GM21423 (cell line): ENCODE results near the gene PLOD3.

ENCODE experiments used
- ATAC-seq: cut with Tn5 transposase; IDR thresholded peaks from one replicate; pipeline ENCODE4 v1.9.1; 2021; ENCODE audit warnings: mild to moderate bottlenecking, moderate library complexity; ENCODE audit not compliant: unreplicated experiment

Gene PLOD3

DNA sequence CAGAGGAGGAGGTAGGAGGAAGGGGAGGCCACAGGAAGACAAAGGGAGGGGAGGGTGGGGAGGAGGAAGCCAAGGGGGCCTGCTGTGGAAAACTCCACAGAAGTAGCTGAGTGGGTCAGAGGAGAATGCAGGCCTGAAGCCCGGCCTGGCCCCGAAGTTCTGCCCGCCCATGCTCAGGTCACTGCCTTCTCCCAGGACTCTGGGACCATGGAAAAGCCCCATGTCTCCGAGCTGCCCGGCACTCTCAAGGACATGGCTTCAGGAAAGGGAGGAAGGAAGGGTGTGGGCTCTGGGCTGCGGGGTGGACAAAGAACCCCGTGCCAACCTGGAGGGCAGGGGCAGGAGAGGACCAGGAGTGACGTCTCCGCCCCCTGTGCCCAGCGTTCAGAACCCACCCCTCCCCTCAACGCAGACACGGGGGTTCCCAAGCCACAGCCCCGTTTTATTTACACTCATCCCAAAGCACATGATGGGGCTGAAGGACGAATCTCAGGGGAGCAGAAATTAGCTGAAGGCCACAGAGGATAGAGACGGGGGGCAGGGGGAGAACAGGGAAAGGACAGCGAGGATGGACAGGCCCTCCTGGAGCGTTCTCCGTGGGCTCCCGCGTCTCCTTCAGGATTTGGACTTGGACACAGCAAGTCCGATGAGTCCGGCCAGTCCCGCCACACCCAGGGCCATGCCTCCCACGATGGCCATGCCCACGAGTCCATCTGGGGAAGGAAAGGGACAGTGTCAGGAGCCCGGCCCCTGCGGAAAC, 22.0 kb upstream of the PLOD3 start:
- ATAC-seq = no peak

DNA sequence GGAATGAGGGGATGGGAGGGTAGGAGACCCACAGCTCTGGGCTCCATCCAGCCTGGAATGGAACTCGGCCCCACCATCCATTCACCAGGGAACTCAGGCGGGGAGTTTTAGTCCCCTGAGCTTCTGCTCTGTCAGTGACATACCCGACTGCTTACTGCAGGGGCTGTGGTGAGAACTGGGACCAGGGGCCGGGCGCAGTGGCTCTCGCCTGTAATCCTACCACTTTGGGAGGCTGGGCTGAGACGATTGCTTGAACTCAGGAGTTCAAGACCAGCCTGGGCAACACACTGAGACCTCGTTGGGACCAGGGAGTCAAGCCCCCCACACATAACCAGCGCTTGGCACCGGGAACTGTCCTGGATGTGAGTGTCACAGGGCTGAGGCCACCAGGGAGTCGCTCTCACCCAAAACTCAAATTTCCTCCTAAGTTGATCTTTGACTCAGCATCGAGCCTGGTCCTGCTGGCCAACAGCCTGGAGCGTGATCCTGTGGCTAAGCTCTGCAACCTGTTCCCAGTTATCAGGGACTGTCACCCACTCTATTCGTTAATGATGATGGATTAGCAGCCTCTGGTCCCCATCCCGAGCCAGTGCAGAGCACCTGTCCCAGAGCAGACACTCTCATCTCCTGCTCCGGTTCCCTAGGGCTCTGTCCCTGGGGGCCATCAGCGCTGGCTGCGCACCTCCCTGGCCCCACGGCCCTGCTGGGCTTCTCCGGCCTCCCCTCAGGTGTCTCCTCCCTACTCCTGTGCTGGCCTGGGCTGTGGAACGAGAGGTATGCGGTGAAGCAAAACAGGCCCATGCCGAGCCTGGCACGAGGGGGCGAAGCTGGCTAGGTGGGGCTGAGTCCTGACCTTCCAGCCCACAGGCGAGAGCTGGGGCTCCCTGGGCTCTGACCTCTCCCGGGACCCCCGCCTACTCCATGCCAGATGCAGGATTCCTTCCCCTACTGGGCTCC, 21.1 kb upstream of the PLOD3 start:
- ATAC-seq = no peak

DNA sequence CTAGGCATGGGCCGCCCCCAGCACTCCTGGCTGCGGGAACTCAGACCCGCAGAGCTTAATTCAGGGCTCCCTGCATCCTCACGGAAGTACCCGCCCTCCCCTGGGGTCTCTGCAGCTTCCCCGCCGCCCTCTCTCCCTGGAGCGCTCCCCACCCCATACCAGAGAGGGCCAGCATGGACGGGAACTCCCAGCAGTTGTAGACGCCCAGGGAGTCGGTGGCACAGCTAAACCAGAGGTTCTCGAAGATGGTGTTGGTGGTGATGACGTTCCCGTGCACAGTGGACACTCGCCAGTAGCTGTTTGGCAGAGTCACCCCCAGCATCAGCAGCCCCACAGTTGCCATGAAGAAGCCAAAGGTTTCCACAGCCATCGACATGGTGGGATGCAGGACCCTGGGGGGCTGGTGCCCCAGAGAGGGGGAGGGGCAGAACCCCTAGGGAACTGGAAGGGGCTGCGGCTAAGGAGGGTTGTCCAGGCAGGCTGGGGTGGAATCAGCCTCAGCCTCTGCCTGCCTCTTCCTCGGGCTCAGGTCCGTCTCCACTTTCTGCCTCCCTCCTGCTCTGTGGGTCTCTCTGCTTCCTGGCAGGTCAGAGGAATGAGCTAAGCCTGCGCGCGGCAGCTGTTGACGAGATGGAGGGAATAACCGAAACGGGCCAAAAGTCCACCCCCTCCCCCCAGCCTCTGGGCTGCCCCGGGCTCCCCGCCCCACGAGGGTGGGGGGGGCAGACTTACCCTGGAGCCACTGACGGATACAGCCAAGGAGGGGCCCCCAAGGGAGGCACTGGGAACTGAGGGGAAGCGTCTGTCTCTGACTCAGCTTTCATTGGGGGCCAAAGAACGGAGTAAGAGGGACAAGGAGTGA, 20.1 kb upstream of the PLOD3 start, which contains the start of gene CLDN15:
Gene CLDN15 (minus strand): TSS at position 597 of the 862 bp plus-strand sequence. CDS start 221 bp downstream, at position 376.
- ATAC-seq = no peak

DNA sequence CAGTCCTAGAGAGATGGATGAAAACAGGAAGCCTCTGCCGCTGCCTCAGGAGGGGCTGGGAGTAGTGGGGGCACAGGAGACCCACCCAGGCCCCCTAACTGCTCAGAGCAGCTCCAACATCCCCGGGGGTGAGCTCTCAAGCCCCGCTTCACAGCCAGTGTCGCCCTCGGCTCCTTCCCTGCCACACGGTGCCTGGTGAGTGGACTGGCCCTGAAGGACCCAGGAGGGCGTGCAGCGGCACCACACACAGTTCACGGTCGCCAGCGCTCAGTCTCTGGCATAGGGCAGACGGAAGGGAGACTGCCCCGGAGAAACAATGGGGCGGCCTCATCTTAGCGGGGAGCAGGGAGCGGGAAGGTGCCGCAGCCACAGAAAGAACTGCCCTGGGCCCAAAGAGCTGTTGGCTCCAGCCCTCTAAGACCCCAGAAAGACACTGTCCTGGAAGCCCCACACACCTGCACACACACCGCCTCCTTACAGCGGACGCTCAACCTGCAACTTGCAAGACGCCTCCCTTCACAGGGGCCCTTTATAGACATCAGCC, 19.0 kb upstream of the PLOD3 start:
- no peak for ATAC-seq

DNA sequence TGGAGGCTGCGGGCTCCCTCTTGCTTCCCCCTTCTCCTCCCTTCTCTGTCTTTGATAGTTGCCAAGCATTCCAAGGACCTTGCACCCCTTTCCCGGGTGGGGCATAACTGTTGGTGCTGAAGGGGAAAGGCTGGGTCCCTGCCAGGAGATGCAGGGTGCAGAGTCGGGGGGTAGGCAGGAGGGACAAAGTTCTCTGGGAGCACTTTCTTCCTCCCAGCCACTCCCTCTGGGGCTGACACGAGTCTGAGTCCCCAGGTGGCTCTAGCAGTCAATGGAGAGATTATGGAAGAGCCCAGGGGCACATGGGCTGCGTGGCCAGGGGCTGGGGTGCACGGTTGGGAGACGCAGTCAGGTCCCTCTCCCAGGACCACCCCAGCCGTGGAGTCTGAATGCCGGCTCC, 18.1 kb upstream of the PLOD3 start:
- no peak for ATAC-seq

DNA sequence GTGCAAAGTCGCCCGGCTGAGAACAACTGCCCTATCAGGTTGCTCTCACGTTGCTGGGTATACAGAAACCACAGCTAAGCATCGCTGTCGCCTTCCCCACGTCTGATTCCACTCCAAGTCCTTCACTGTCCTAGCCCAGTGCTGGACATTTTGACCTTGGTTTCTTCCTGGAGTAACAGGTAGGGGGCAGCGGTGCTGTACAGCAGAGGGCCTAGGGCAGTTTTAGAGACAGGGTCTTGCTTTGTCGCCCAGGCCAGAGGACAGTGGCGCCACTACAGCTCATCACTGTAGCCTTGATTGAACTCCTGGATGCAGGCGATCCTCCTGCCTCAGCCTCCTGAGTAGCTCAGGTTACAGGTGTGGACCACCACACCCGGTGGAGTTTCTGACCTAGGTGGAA, 17.7 kb upstream of the PLOD3 start:
- ATAC-seq = no peak

DNA sequence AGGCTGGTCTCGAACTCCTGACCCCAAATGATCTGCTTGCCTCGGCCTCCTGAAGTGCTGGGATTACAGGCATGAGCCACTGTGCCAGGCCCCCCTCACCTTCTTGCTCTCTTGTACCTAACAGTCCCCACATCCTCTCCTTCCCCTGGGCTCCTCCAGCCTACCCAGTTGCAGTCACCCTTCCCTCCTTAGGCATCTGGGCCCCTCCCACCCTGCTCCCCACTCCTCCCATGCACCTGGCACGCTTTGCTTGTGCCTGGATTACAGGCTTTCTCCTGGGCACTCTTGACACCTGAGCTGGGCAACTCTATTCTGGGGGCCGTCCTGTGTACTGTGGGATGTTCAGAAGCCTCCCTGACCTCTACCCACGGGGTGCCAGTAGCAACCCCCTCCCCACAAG, 17.3 kb upstream of the PLOD3 start:
- no peak for ATAC-seq

DNA sequence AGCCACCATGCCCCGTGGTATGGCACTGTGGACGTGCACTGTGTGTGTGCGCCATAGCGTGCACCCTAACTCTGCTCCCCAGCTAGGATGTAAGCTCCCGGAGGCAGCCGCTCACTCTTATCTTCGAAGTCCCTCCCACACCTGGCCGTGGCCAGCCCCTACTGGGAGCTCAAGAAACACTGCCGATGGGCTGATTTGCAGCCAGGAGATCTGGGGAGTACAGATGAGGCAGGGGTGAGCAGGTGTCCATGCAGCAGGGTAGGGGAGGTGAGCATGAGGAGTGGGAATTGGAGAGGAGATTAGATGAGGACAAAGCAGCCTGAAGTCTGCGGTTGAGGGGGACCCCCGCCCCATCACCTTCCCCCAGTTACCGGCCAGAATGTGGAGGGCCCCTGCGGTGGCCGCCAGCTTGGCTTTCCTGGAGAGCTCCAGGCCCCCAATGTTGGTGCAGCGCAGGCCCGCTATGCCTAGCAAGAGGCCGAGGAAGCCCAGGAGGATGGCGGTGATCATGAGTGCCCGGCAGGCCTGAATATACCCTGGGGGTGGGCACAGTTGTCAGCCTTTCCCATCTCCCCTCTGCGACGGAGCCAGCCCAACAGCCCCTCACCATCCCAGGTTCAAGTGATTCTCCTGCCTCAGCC, 16.6 kb upstream of the PLOD3 start:
- ATAC-seq = no peak

DNA sequence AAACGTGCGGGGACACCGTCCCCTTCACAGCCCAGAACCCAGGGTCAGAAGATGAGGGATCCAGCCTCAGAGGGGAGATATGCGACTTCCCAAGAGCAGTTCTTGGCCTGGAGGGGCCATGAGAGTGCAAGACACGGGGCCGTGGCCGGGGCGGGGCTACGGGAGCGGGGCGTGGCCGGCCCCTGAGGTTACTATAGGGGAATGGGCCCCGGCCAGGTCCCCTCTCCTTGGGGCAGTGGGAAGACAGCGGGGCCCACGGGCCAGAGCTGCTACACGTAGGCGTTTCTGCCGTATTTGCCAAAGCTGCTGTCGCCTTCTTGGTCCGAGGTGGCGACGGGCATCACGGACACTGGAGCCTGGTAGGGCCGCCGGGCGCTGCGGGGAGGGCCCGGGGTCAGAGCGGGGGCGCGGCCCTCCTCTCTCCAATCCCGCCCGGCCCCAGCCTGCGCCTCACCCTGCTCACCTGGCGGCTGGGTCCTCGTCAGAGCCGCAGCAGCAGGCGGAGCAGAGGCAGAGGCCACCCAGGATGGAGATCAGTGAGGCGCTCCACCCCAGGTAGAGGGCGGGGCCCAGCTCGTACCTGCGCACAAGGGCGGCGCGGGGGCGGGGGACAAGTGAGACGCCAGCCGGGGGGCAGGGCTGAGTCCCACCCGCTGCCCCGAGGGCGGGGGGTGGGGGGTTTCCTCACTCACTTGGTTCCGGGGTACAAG, 14.9 kb upstream of the PLOD3 start:
- ATAC-seq = no peak

DNA sequence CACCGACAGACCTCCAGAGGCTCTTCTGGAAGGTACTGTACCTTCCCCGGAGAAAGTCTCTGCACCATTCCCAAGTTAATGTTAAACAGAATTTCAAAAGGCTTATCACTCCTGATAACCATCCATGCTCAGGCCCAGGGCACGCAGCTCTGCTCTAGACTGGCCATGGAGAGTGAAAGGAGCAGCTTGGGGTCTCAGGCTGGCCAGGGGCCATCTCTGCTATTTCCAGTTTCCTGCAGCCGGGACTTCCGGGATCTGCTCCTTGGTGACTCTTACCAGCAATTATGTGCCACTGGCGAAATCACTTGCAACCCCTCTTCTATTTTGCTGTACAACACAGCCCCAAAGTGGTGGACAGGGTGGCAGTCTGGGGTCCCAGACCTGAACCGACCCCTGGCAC, 14.3 kb upstream of the PLOD3 start:
- no peak for ATAC-seq

DNA sequence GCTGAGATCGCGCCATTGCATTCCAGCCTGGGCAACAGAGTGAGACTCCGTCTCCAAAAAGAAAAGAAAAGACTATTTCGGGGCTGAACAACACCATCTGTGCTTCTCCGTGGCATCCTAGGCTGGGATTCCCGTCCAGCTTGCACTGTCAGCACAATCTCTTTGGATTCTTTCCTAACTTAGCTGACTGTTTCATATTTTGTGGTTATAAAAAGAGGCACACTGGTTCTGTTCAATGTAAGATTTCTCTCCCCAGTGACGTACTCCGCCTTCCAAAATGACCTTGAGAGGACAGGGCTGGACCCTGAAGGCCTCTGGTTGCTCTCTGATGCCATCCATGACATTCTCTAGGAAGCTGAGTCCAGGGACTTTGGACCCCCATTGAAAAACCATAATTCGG, 9.3 kb upstream of the PLOD3 start:
- ATAC-seq = no peak

DNA sequence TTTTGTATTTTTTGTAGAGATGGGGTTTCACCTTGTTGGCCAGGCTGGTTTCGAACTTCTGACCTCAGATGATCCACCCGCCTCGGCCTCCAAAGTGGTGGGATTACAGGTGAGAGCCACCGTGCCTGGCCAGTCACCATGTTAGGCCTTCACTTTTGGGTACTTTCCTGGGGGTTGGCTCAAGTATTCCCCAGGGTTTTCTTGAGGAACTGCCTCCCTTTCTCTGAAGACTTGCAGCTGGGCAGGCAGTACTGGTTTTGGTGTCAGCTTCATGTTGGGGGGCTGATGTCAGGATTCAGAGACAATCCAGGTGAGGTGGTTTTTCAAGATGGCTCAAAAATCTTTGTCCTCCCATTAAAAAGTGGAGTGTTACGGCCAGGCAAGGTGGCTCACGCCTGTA, 8.3 kb upstream of the PLOD3 start:
- ATAC-seq = no peak

DNA sequence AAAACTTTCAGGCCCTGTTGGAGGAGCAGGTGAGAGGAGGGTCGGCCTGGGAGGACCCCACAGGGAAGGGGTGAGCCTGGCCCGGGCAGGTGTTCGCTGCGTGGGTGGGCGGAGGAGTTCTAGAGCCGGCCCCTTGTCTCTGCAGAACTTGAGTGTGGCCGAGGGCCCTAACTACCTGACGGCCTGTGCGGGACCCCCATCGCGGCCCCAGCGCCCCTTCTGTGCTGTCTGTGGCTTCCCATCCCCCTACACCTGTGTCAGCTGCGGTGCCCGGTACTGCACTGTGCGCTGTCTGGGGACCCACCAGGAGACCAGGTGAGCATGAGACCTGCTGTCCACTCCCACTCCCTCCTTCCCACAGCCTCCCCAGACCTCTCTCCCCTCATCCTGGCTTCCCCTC, 6.1 kb upstream of the PLOD3 start:
- no peak for ATAC-seq

DNA sequence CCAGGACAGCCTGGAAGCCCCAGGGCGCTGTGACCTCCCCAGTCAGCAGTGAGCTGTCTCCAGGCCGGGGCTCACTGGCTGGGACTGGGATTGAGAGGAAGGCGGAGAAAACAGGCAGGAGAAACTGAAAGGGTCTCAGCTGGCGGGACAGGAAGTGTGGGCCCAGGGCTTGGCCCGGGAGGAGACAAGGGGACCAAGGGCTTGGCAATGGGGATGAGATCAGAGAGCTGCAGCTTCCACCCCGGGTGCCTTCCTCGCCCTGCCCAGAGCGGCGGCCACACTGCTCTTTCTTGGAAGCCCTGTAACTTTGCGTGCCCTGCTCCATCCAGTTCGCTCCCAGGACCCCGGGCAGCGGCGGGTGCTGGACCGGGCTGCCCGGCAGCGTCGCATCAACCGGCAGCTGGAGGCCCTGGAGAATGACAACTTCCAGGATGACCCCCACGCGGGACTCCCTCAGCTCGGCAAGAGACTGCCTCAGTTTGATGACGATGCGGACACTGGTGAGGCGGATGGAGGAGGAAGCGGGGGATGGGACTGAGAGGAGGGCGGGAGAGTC, 5.0 kb upstream of the PLOD3 start:
- no peak for ATAC-seq

DNA sequence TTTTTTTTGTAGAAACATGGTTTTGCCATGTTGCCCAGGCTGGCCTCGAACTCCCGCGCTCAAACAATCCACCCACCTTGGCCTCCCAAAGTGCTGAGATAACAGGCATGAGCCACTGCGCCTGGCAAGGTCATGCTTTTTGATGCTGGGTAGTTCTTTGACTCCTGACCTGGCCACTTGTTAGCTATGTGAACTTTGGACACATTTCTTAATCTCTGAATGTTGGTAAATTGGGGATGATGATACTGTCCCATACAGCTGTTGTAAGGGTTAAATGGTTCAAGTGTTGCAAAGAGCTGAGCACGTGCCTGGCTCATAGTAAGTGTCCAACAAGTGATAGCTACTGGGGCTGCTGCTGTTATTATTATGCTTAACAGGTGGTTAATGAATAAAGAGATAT, 2.9 kb upstream of the PLOD3 start:
- no peak for ATAC-seq

DNA sequence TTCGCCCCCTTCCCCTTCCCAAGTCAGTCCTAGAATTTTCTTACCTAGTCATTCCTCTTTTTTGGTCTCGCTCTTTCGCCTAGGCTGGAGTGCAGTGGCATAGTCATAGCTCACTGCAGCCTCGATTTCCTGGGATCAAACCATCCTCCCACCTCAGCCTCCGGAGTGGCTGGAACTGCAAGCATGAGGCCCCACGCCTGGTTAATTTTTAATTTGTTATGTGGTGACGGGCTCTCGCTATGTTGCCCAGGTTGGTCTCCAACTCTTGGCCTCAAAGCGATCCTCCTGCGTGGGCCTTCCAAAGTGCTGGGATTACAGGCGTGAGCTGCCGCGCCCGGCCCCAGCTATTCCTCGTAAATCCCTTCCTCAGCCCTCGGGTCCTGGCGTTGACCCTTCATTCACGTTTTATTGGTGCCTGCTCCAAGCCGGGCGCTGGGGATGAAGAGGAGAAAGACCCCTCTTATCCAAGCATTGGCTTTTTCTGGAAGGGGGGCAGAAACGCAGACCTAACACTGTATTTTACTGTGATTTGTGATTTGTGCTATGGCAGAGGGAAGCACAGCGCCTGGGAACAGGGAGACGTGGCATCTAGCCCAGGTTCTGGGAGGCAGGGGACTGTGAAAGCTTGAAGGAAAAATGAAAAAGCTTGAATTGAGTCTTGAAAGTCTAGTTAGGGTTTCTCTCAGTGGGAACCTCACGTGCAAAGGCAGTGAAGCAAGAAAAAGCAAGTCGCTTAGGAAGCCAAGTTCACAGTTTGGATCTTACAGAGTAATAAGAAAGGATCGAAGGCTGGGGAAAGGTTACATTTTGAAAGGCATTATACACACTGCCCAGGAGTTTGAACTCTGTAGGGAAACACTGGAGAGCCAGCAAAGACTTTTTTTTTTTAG, 1.1 kb upstream of the PLOD3 start:
- peak; percentile 10 for ATAC-seq

DNA sequence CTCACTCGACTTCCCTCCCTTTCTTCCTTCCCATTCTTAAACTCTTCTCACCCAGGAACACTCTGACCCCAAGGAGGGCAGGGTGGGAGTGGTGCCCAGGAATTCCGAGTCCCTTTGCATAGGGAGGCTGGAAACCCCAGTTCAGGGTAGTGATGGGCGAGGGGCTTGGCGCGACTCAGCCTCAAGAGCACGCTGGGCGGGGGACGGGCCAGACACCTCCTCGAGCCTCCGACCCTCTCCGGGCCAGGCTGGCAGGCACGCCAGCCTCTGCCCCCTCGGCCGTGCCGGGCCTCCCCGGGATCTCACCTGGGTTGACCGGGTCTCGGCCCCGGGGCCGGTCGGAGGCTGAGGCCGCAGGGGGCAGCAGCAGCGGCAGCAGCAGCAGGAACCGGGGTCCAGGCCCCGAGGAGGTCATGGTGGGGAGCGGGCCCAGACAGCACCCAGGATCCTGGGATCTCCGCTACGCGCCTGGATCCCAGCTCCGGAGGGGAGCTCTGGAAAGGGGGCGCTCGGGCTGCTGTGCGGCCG, 457 bp downstream of the PLOD3 start:
- peak; percentile 19 for ATAC-seq
